ENCODE measurements around the gene CHRNA4. TPM values are rescaled to one million over a fixed set of nuclear protein-coding genes. Genes with fewer than 3 reads are reported as not detected.

CHRNA4 gene
- total RNA-seq, 1 experiment from 2014 or later: 0.11 TPM

- no peak overlapping the region for H3K27ac Mint-ChIP-seq (ENCODE audit: unreplicated experiment)
- no peaks in the 10 kb centered on the region for H3K36me3 Mint-ChIP-seq (ENCODE audit: insufficient read depth, unreplicated experiment)
- ChIA-PET CTCF (interaction anchor here (1.2 kb wide), 1 partner anchor 128 kb away, joined by 3 read pairs; no protein-coding TSS in a partner anchor), POLR2A (no interaction called here)
- H3K9me3 Mint-ChIP-seq (ENCODE audit: unreplicated experiment): peaks cover 14% of the 10 kb centered on the region
- Histone ChIP-seq H3K4me1 (peaks cover 5% of the 10 kb centered on the region; the same call in 1 of the 2 replicates), H3K36me3 (ENCODE audit: control insufficient read depth, insufficient read depth, low read length) (no peaks in the 10 kb centered on the region), H3K9me3 (peaks cover 35% of the 10 kb centered on the region), H3K4me3 (ENCODE audit: low read depth, low read length) (no peak overlapping the region), H3K27me3 (replicated peaks; ENCODE audit: control insufficient read depth, insufficient read depth, low read length) (no peaks in the 10 kb centered on the region)
- intact Hi-C loops (cut with micrococcal nuclease; ENCODE audit: unreplicated experiment): no loop called here
- DNase-seq: no peak
- H3K27me3 Mint-ChIP-seq (ENCODE audit: insufficient read depth, unreplicated experiment): peaks cover 3% of the 10 kb centered on the region
- H3K4me3 Mint-ChIP-seq (ENCODE audit: unreplicated experiment): no peak overlapping the region
- BruUV-seq (replicated peaks): no TSS peak
- no peaks in the 10 kb centered on the region for H3K4me1 Mint-ChIP-seq (ENCODE audit: low read depth, unreplicated experiment)
- TF ChIP-seq CTCF (IDR thresholded peaks at IDR 0.05; ENCODE audit: insufficient read depth in 1 of 2, low read depth in 1 of 2, low read length in 1 of 2, severe bottlenecking in 1 of 2, unreplicated experiment in 1 of 2): no peak
These were observed 9.8 kb downstream of the CHRNA4 start for GRCh38 chr20:63351326-63351700.

- no peaks in the 10 kb centered on the region for H3K27me3 ChIP-seq (replicated peaks; ENCODE audit: control insufficient read depth, insufficient read depth, low read length)
- ChIA-PET POLR2A (no interaction called here), CTCF (no interaction called here)
- H3K4me3 ChIP-seq (ENCODE audit: low read depth, low read length): no peak overlapping the region
- no peaks in the 10 kb centered on the region for H3K36me3 ChIP-seq (ENCODE audit: control insufficient read depth, insufficient read depth, low read length)
- H3K4me3 Mint-ChIP-seq (ENCODE audit: unreplicated experiment): peak overlapping the region; percentile 30
- peaks cover 14% of the 10 kb centered on the region for H3K9me3 Mint-ChIP-seq (ENCODE audit: unreplicated experiment)
- TF ChIP-seq CTCF (IDR thresholded peaks at IDR 0.05; ENCODE audit: insufficient read depth in 1 of 2, low read depth in 1 of 2, low read length in 1 of 2, severe bottlenecking in 1 of 2, unreplicated experiment in 1 of 2): no peak
- H3K36me3 Mint-ChIP-seq (ENCODE audit: insufficient read depth, unreplicated experiment): no peaks in the 10 kb centered on the region
- peaks cover 10% of the 10 kb centered on the region; the same call in 1 of the 2 replicates for H3K4me1 ChIP-seq
- peaks cover 3% of the 10 kb centered on the region for H3K27me3 Mint-ChIP-seq (ENCODE audit: insufficient read depth, unreplicated experiment)
- H3K4me1 Mint-ChIP-seq (ENCODE audit: low read depth, unreplicated experiment): no peaks in the 10 kb centered on the region
- no peak for DNase-seq
- peaks cover 34% of the 10 kb centered on the region for H3K9me3 ChIP-seq
- intact Hi-C loops (cut with micrococcal nuclease; ENCODE audit: unreplicated experiment): no loop called here
- no TSS peak for BruUV-seq (replicated peaks)
- H3K27ac Mint-ChIP-seq (ENCODE audit: unreplicated experiment): no peak overlapping the region
These were observed 10.4 kb downstream of the CHRNA4 start for GRCh38 chr20:63350597-63351325.

GRCh38 chr20:63350196-63350595, 11.0 kb downstream of the CHRNA4 start:
- peak overlapping the region; percentile 30 for H3K4me3 Mint-ChIP-seq (ENCODE audit: unreplicated experiment)
- Histone ChIP-seq H3K4me3 (ENCODE audit: low read depth, low read length) (no peak overlapping the region), H3K36me3 (ENCODE audit: control insufficient read depth, insufficient read depth, low read length) (no peaks in the 10 kb centered on the region), H3K9me3 (peaks cover 32% of the 10 kb centered on the region), H3K4me1 (peaks cover 10% of the 10 kb centered on the region; the same call in 1 of the 2 replicates), H3K27me3 (replicated peaks; ENCODE audit: control insufficient read depth, insufficient read depth, low read length) (no peaks in the 10 kb centered on the region)
- no peaks in the 10 kb centered on the region for H3K4me1 Mint-ChIP-seq (ENCODE audit: low read depth, unreplicated experiment)
- H3K27me3 Mint-ChIP-seq (ENCODE audit: insufficient read depth, unreplicated experiment): peaks cover 3% of the 10 kb centered on the region
- ChIA-PET POLR2A (no interaction called here), CTCF (no interaction called here)
- intact Hi-C loops (cut with micrococcal nuclease; ENCODE audit: unreplicated experiment): no loop called here
- H3K9me3 Mint-ChIP-seq (ENCODE audit: unreplicated experiment): peaks cover 14% of the 10 kb centered on the region
- no TSS peak for BruUV-seq (replicated peaks)
- DNase-seq: no peak
- no peak for TF ChIP-seq CTCF (IDR thresholded peaks at IDR 0.05; ENCODE audit: insufficient read depth in 1 of 2, low read depth in 1 of 2, low read length in 1 of 2, severe bottlenecking in 1 of 2, unreplicated experiment in 1 of 2)
- no peaks in the 10 kb centered on the region for H3K36me3 Mint-ChIP-seq (ENCODE audit: insufficient read depth, unreplicated experiment)
- H3K27ac Mint-ChIP-seq (ENCODE audit: unreplicated experiment): no peak overlapping the region
